ENCODE data around the gene POLD4.

POLD4 gene

DNA sequence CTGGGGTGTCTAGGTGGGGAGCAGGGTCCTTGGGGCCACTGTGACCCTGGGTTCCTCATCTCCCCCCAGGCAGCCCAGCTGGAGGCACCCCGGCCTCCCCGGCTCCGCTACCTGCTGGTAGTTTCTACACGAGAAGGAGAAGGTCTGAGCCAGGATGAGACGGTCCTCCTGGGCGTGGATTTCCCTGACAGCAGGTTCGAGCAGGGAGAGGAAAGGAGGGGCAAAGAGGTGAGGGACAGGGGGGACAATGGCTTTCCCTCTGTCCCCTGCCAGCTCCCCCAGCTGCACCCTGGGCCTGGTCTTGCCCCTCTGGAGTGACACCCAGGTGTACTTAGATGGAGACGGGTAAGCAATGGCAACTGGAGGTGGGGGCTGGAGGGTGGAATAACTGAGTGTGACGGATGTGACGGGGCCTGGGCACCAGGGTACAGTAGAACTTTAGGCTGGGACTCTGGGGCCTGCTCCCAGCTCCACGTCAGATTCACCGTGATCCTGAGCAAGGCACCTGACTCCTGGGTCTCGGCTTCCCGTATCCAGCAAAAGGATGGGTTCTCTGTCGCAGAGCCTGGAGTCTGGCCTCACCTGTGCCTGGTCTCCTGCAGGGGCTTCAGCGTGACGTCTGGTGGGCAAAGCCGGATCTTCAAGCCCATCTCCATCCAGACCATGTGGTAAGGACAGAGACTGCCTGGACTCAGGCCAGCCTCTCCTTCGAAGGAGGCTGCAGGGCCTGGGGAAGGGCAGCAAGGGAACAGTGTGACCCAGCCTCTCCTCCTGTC lies 46.4 kb downstream of the POLD4 start:
- DNase-seq (ENCODE audit: low read depth, low spot score), result no peak

DNA sequence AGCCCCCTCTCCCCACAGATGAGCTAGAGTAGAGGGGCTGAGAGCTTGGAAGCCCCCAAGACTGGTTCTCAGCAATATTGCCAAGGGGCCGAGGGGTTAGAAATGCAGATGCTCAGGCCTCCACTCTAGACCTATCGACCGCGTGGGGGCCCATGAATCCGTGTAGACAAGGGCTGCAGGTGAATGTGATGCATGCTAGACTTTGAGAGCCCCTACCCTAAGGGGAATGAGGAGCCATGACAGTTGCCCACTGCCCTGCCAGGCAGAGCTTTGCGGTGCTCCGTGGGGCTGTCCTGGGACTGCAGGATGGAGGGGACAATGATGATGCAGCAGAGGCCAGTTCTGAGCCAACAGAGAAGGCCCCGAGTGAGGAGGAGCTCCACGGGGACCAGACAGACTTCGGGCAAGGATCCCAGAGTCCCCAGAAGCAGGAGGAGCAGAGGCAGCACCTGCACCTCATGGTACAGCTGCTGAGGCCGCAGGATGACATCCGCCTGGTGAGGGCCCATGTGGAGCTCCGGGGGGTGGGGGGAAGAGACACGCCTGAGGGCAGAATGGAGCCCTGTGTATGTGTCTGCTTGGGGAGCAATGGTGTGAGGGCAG lies 48.7 kb downstream of the POLD4 start:
- DNase-seq (ENCODE audit: low read depth, low spot score), result no peak
- peak overlapping the region; percentile 86 for H3K27ac ChIP-seq

More for the DNA sequence above, 46.4 kb downstream of the POLD4 start:
- H3K27ac ChIP-seq, result no peak overlapping the region

DNA sequence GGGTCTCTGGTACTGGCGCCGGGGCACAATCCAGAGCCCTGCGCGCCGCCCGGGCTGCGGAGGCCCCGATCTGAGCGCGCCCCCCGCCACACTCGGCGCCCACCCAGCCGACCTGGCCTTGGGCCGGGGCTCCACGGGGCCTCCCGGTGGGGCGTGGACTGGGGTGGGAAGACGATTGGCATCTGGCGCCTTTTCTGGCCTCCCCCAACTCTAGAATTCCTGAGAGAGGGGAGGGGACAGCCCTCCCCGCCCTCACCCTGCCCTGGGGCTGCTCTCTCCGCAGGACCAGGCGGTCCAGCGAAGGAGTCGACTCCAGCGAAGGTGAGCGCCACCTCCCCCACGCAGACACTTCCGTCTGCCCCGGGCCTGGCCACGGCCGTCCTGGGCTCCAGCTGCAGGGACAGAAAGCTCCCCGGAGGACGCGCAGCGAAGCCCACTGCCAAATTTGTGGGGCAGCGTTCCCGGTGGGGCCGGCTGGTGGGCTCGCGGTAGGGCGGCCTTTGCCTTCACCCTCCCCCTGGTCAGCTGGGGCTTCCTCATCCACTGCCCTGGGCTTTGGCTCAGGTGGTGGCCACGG lies 49.4 kb downstream of the POLD4 start:
- peak overlapping the region; percentile 86 for H3K27ac ChIP-seq
- DNase-seq (ENCODE audit: low read depth, low spot score), result no peak

DNA sequence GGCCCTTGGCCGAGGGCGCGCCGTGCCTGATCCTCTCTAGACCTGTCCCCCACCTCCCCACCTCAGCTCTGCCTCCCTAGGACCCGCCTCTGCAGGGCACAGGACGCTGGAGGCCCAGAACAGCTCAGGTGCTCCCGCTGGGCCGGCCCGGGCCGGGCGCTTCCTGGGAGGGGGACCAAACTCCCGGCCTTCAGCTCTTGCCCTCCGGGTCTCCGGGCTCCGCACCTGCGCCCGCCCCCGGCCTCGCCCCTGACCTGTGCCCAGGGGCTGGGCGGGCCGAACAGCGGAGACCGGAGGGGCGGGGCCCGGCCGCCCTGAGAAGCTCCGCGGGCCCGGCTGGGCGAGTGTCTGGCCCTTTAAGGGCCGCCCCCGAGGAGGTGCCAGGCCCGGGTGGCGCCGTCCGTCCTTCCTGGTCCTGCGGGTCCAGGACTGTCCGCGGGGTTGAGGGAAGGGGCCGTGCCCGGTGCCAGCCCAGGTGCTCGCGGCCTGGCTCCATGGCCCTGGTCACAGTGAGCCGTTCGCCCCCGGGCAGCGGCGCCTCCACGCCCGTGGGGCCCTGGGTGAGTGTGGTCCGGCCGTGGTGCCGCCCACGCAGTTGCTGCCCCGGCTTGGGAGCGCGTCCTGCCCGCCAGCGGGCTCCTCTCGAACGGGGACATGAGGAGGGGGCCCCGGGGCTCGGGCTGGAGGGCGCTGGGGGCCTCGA lies 50.1 kb downstream of the POLD4 start, which contains the start of gene SSH3:
Gene SSH3 (plus strand): TSS at position 399 of the 703 bp plus-strand sequence. CDS start 96 bp downstream, at position 495.
- no peak for DNase-seq (ENCODE audit: low read depth, low spot score)

DNA sequence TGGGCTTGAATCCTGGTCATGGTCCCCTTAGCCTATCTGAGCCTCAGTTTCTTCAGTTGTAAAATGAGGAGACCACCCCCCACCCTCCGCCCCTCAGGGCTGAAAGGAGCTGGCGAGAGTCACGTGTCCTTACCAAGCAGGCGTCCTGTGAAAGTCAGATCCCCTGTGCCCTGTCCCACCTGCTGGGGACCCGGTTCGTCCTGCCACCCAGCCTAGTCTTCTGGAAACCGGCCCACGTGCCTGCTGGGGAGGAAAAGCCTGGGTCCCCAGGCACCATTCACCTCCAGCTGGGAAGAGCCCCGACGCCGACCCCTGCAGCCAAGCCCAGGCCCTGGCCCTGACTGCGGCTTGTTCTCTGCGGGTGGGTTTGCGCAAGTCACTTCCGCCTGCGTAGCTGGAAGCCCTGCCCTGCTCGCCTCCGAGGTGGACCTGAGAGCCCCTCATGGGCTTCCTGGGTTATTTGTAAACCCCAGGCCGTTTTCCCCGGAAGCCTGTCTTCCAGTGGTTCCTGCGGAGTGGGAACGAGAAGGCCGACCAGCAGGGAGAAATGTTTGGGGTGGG lies 50.7 kb downstream of the POLD4 start:
- no peak for DNase-seq (ENCODE audit: low read depth, low spot score)
- H3K27ac ChIP-seq, result peak overlapping the region; percentile 86

More for the DNA sequence above, 50.1 kb downstream of the POLD4 start, which contains the start of gene SSH3:
- H3K27ac ChIP-seq, result peak within 1 kb of the TSS; percentile 86

DNA sequence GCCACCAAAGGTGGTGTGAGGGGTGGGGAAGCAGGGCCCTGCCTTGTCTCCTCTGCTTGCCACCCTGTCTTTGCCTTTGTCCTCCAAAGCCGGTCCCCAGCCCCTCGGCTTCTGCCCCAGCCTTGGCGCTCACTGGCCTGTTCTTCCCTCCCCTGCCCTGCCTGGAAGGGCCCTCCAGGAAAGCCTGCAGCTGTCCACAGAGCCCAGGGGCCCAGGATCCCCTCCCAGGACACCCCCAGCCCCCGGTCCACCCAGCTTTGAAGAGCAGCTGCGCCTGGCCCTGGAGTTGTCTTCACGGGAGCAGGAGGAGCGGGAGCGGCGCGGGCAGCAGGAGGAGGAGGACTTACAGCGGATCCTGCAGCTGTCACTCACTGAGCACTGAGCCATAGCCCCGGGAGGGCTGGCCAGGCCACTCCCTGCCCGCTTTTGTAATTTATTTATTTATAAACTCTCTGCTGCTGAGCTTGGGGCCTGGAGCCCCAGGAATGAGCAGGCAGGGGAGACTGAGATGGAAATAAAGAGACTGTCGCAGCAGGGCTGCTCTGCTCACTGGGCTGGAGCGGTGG lies 51.3 kb downstream of the POLD4 start:
- peak; percentile 39 for DNase-seq (ENCODE audit: low read depth, low spot score)
- H3K27ac ChIP-seq, result peak overlapping the region; percentile 86

DNA sequence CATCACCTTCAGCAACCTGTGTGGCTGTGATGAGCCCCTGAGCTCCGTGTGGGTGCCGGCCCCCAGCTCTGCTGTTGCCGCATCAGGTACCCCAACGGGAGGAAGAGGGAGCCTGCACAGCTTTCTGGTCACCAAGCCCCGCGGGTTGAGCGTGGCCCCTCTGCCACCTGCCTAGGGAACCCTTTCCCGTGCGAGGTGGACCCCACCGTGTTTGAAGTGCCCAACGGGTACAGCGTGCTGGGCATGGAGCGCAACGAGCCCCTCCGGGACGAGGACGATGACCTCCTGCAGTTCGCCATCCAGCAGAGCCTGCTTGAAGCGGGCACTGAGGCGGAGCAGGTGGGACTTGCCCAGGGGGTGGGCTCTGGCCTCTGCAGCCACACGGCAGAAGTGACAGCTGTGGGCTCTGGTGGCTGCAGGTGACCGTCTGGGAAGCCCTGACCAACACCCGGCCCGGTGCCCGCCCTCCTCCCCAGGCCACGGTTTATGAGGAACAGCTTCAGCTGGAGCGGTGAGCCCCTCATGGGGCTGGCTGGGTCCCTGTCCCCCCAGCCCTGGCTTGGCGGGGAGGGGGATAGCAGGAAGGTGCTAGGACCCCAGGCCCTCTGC lies 51.9 kb downstream of the POLD4 start:
- no peak for DNase-seq (ENCODE audit: low read depth, low spot score)
- H3K27ac ChIP-seq, result peak overlapping the region; percentile 86
